NCI-H524 treated with DMSO at 0.1 percent for 48 hours (cell line): ENCODE results near the gene TRPV6.

ENCODE experiments used
- DNase-seq: peaks from one replicate; lab custom pipeline; 2025; lab: John Stamatoyannopoulos, UW

Gene TRPV6

GRCh38 chr7:142868986-142869415 is 16.5 kb downstream of the TRPV6 start:
- DNase-seq = no peak

- no peak for DNase-seq
Observed at GRCh38 chr7:142868188-142868985, 17.2 kb downstream of the TRPV6 start.

GRCh38 chr7:142867398-142868187 is 18.0 kb downstream of the TRPV6 start:
- no peak for DNase-seq

DNA sequence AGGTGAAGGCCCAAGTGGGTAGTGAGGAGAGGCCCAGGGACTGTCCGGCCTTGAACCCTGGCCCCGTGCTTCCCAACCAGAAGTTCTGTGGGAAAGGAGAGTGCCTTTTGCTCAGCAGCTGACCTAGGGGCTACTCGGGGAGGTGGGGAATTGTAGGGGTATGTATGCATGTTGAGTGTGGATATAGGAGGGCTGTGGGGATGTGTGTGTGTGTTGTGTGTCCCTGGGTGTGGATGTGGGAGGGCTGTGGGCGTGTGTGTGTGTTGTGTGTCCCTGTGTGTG is 18.5 kb downstream of the TRPV6 start:
- no peak for DNase-seq

- no peak for DNase-seq
Observed at GRCh38 chr7:142866361-142867096, 19.0 kb downstream of the TRPV6 start.

DNA sequence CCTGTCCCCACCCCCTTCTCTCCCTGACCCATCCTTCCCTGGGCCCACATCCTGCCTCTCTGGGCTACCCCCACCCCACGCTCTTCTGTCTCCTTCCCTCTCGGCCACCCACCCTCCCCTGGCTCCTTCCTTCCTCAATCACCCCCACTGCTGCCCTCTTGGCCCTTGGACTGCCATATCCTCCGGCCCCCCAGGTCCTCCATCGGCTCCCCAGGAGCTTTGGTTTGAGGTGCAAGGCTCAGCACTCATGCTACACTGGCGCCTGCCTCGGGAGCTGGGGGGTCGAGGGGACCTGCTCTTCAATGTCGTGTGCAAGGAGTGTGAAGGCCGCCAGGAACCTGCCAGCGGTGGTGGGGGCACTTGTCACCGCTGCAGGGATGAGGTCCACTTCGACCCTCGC is 19.8 kb downstream of the TRPV6 start:
- no peak for DNase-seq

DNA sequence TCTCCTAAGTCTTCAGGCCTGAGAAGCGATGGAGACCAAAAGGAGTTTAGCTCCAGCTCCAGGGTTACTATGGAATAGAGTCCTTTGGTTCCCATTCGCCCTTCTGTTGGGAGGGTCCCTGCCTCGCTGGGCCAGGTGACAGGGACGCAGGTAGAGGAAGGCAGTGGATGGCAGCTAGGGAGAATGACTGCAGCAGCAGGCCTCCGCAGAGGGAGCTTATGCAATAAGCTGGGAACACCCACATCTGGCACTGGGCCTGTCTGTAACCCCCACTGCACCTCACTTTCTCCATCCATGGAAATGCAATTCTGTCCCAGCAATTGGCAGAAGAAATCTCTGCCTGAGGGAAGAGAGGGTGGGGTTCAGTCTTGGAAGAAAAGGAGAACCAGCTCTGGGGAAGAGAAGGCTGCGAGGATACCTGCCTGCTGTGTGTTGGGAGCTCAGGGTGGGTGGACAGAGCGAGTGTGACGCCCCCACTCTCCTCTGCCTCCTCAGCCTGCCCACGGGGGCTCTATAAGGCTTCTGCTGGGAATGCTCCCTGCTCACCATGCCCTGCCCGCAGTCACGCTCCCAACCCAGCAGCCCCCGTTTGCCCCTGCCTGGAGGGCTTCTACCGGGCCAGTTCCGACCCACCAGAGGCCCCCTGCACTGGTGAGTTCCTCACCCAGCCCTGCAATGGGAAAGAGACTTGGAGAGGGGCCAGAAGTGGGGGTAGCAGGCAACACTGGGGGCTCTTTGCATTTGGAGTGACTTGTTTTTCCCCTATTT is 20.4 kb downstream of the TRPV6 start:
- DNase-seq = no peak

- no peak for DNase-seq
Observed at GRCh38 chr7:142863891-142864685, 21.5 kb downstream of the TRPV6 start.

DNA sequence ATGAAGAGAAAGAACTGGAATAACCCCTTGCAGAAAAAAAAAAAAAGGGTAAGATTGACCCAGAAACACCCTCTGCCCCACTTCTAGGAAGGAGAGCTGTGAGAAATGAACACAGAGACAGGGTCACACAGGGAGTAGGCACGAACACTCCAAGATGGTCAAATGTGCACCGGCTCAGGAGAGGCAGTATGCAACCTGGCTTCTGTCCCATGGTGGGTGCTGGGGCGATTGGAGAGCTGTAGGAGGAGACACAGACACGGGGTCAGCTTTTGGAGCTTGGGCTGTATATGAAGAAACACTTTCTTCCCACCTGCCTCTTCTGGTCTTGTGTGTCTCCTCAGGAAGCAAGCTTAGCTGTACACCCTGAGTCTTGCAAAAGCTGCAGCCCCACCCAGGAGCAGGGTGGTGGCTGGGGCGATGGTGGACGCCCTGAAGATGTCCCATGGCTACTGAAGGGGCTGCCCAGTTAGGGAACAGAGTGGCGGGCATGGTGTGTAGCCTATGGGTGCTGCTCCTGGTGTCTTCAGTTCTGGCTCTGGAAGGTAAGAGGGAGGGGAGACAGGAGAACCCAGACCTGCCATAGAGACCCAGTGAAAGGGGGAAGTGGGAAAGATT is 22.7 kb downstream of the TRPV6 start:
- no peak for DNase-seq

GRCh38 chr7:142862351-142862750 is 23.2 kb downstream of the TRPV6 start:
- DNase-seq = no peak

DNA sequence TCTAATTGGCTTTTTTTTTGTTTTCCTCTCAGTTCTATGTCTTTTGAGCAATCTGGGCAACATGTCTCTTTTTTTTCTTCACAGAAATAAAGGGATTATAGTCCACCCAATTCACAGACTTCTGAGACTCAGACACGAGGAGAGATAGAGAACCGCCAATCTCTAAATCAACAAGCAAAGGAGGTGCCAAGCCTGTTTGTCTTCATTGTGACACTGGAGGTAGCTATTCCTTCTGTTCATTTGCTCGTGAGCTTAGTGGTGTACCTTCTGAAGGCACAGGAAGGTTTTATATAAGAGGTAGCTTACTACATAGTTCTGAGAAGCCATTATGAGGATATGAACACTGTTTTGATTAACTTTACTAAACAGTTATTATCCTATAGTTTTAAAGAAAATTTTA is 24.6 kb downstream of the TRPV6 start:
- no peak for DNase-seq

DNA sequence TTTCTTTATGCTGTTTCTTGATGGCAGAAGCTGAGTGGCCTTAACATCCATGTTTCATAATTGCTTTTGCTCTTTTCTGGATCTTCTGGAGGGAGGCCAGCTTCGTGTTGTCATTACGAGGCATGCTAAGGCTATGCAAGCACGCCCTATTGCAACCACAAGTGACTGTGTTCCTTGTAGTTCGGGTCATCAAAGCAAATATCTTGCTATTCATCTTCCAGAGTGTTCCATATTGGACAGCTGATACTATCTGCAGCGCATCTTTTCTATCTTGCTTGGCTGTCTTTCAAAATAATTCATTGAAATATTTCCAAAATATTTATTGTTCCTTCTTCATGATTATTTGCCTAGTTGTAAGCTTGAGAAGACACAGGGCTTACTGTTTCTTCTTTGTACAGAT is 25.7 kb downstream of the TRPV6 start:
- DNase-seq = no peak

DNA sequence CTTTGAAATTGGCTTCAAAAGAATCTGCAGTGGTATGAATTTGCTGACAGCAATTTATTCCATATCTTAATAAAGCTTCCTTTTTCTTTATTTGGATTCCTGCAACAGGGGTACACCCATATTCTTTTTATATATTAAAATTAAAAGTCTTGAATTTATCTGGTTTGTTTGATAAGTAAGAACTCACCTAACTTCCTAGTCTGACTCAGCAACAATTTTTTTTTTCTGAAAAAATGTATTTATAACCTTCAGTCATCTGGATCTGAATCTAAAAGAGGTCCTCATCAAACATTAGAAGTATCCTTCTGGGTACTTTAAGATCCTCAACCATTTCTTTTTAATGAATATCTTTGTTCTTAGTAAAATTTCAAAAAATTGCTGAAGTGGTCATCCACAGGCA is 26.1 kb downstream of the TRPV6 start:
- DNase-seq = no peak

DNA sequence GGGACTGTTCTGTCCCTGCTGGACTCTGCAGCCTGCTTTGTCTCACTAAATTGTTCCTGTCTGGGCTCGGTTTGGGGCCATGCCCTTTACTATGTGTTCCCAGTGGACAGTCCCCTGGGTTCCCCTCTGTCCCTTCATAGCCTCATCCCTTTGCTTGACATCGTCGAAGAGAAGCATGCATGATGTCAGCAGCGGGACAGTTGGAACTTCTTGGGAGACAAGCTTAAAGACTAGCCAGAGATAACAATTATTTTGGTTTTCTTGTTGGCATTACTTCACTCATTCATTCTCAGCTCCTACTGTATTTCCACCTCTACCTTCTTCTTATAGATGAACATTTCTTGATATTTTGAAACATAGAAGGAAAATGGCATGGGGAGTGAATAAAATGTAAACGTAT is 27.9 kb downstream of the TRPV6 start:
- no peak for DNase-seq

DNA sequence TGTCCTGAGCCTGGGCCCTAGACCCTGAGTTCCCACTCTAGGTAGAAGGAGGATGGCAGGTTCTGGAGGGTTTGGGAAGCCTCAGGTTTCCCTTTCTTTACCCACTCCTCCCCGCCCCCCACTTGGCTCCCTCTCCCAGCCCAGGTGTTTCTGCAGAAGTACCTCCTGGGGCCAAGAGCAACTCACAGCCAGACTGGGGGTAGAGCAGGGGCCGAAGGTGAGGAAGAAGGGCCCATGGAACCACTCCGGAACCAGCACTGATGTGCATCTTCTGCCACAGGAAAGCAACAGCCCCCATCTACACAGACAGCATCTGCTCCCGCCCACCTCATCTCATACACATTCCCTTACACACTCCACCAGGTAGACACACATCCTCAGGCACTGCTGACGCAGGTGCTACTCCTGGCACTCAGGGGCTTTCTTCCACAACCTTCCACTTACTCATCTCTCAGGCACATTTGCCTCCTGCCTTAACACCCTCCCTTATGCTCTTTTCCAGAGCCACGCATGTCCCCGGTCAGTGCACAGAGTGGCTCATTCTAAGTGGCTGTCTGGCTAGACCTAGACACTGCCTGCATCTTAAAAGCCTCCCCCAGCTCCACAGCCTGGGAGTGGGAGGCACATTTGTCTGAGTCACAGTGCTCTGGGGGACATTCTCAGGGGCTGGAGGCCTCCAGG is 28.8 kb downstream of the TRPV6 start:
- DNase-seq = no peak

- no peak for DNase-seq
Observed at GRCh38 chr7:142855756-142856564, 29.6 kb downstream of the TRPV6 start.

GRCh38 chr7:142855114-142855743 is 30.3 kb downstream of the TRPV6 start:
- DNase-seq = no peak

- no peak for DNase-seq
Observed at GRCh38 chr7:142854372-142855113, 31.0 kb downstream of the TRPV6 start, which contains the start of gene EPHB6. Gene EPHB6 (plus strand): TSS chr7:142855076. CDS start chr7:142863228, 8,152 bp downstream.
